Measurements from ENCODE around the gene PCK2.

Gene PCK2

DNA sequence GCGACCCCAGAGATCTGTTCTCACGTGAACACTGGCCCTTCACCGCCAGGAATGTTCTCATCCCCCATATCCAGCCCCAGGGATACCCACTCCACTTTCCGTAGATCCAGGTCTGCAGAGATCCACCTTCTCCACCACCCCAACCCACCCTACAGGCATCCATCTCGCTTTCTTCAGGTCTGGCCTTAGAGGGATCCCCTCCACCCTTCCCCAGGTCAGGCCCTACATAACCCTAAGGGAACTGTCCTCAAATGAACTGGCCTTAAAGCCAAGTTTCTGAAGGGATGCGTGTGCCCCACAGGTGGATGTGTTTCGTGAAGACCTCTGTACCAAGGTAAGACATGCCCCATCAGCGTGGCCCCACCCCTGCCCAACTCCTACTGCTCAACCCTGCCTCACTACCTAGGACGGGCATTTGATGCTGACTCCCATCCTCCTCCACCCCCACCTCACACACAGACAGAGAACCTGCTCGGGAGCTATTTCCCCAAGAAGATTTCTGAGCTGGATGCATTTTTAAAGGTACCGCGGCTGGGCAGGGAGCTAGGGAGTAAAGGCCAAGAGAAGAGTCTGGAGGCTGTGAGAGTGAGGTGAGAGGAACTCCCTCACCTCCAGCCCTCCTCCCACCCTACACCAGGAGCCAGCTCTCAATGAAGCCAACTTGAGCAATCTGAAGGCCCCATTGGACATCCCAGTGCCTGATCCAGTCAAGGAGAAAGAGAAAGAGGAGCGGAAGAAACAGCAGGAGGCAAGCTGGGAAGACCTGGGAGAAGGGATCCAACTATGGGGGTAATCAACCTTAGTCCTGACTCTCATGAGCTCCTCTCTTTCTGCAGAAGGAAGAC, 42.8 kb downstream of the PCK2 start:
- DNase-seq (ENCODE audit: low read depth in 2 of 2), result no peak

DNA sequence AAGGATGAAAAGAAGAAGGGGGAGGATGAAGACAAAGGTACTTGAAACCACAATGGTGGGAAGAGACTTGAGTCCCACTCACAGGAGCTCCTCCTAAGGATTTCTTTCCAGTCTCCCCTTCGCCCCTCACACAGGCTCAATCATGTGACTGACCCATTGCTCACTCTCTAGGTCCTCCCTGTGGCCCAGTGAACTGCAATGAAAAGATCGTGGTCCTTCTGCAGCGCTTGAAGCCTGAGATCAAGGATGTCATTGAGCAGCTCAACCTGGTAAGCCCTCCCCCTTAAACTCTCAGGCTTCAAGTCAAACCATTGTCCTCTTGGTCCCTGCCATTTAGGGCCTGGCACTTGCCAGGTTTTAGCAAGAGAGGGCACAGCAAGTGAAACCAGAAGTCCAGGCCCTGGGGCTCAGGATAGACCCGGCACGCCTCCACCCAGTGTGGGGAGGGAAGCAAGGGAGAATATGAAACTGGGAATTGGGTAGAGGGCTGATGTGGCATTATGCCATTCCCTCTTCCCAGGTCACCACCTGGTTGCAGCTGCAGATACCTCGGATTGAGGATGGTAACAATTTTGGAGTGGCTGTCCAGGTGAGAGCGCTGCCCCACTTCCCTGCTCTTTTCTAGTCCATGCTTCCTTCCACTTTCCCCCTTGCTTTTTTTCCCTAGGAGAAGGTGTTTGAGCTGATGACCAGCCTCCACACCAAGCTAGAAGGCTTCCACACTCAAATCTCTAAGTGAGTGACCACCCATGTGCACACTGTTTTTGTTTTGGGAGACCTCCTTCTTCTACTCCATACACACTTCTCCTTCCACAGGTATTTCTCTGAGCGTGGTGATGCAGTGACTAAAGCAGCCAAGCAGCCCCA, 43.7 kb downstream of the PCK2 start:
- DNase-seq (ENCODE audit: low read depth in 2 of 2), result no peak

DNA sequence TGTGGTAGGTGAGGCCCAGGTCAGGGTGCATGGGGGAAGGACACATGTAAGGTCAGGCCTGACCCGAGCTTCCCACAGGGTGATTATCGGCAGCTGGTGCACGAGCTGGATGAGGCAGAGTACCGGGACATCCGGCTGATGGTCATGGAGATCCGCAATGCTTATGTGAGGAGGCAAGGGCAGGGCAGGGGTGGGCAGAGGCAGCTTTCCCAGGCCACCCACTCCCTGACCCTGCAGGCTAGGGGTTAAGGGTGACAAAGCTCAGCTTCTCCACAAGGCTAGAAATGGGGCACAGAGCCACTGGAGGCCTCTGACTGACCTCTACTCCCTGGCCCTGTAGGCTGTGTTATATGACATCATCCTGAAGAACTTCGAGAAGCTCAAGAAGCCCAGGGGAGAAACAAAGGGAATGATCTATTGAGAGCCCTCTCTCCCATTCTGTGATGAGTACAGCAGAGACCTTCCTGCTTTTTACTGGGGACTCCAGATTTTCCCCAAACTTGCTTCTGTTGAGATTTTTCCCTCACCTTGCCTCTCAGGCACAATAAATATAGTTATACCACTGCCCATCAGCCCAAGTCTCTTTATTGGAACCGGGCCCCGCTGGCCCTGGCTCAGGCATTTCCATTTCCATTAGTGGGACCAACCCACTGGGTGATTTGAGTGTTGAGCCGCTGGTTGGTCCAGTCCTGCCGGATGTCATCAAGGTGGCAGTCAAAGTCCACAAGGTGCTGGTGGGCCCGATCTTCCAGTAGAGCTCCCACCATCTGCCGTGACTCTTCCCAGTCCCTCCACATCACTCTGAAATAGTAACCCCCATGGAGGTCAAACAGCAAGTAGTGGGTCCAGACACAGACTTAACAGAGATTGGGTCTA, 44.5 kb downstream of the PCK2 start:
- DNase-seq (ENCODE audit: low read depth in 2 of 2), result no peak

DNA sequence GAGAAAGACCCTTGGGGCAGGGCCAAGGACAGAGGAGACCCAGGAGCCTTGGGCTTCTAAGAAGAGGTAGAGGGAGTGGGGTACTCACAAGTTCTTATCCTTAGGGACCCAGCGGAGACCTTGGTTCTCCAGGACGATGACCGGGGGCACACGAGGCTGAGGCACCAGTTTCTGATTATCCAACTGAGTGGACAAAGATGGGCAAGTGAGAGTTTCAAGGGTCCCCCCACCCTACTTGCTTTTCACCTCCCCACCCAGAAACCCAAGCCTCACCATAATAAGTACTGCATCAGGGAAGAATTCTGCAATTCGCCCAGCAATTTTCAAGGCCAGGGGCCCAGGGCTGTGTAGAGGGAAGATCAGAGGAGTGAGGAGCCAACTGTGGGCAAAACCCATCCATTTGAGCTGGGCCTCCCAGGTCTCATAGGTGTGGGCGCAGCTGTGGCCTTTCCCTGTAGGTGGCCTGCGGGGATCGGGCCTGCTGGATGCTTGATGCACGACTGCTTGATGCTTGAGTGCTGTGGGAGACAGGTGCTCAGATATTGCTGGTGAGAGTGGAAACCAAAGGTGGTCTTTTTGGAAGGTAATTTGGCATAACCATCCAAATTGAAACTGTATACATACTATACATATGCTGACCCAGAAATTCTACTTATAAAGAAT, 45.3 kb downstream of the PCK2 start:
- no peak for DNase-seq (ENCODE audit: low read depth in 2 of 2)

DNA sequence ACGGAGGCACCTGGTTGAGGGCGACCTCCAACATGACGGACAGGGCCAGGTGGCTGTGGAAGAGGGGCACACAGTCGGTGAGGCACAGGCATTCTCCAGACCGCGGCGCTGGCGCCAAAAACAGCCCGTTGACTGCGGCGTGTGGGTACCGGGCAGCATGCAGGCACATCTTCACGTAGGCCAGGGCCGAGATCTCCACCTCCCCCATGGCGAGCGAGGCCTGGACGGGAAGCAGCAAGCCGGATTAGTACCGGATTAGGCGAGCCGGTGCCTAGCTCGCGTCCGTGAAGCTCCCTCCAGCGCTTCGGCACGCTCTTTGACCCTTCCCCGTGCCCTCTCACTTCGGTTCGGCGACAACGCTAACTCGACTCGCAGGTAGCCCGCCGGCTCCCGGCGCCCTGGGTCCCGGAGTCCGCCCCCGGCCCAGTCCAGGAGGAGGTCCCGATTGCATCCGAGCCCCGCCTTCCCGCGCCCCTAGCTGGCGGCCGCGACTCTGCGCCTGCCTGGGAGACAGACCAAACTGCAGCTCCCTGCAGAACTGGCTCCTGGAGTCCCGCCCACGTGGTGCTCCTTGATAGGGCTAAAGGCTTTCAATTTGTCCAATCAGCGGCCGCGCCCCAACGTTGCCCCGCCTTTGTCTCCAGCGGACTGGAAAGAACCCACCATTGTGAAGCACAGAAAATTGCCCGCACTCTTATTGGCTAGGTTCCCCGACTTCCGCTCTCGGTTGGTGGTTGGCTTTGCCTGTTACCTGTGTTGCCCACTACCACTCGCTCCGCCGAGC, 47.2 kb downstream of the PCK2 start, which contains the start of gene EMC9:
Gene EMC9, minus strand, starts transcription at position 495 of the 784 bp plus-strand sequence. Its CDS starts 287 bp downstream, at position 208.
- DNase-seq (ENCODE audit: low read depth in 2 of 2), result peak; percentile 97 to 98

DNA sequence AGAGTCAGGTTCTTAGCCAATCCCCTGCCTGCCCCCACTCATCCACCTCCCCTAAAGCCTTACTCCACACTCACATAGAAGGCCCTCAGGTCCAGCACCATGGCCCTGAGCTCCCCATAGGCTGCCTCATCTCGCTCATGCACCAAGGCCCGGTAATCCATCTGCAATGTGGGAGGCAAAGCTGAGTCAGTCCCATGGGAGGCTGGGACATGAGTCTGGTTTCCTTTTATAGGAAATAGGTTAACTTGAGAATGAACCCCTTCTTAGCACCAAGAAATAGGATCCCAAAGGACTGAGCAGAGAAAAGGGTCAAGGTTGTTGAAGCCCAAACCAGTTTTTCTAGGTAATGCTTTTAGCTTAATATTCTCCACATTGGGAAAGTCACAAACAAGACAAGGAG, 49.4 kb downstream of the PCK2 start:
- no peak for DNase-seq (ENCODE audit: low read depth in 2 of 2)

DNA sequence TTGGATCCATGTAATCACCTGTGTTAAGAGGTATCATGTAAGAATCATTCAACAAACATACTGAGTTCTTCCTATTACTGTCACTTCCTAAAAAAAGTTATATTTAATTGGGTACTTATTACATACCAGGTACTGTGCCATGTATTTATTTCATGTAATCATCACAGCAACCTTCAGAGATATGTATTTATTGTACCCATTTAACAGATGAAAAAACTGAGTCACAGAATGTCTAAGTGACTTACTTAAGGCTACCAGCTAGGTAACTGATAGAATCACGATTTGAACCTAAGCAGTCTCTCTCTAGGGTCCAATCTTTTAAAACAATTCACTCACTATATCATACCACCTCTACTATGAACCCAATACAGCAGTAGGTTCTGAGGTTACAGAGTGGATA, 50.3 kb downstream of the PCK2 start:
- no peak for DNase-seq (ENCODE audit: low read depth in 2 of 2)

DNA sequence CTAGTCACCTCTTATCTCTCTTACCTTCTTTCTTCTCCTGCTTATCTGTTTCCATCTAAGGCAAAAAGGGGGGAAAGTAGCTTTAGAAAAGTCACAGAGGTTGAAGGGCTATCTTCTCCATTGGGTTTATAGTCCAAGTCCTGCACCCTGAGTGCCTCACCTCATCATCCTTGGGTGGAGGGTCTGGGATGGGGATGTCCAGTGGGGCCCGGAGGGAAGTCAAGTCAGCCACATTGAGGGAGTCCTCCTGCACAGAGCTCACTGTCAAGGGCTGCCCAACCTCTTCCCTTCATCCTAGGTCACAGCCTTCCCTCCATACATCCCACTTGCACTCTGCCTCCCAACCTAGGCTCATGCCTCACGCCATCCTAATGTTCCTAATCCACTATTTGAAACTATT, 51.1 kb downstream of the PCK2 start:
- DNase-seq (ENCODE audit: low read depth in 2 of 2), result no peak

DNA sequence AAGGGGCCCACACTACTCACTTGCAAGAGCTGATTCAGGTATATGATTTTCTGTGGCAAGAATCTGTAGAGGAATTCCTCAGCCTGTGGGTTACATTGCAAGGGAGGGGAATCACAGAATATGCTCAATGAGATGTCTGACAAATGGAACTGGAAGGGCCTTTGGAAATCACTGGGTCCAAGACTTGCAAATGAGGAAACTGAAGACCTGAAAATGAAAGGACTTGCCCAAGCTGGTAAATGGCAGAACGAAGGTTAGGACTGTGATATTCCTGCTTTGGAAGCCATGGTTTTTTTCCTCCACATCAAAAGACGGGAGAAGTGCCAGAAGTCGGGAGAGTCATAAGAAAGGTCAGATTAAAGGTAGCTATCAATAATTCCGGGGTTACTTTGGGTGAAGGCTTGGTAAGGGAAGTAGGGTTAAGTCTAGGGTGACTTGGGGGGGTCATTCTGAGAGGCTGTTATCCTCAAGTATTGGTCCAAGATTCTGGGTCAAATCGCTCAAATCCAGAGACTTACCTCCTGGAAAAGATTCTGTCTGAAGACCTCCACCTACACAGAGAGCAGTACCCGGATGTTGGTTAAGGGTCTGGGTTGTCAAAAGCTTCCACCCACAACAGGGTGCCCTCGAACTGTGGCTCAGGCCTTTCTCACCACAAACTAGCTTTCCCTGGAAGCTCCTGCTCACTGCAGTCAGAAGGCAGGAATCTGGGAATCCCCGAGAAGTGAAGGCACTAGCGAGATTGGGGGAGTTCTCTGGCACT, 51.8 kb downstream of the PCK2 start:
- no peak for DNase-seq (ENCODE audit: low read depth in 2 of 2)

DNA sequence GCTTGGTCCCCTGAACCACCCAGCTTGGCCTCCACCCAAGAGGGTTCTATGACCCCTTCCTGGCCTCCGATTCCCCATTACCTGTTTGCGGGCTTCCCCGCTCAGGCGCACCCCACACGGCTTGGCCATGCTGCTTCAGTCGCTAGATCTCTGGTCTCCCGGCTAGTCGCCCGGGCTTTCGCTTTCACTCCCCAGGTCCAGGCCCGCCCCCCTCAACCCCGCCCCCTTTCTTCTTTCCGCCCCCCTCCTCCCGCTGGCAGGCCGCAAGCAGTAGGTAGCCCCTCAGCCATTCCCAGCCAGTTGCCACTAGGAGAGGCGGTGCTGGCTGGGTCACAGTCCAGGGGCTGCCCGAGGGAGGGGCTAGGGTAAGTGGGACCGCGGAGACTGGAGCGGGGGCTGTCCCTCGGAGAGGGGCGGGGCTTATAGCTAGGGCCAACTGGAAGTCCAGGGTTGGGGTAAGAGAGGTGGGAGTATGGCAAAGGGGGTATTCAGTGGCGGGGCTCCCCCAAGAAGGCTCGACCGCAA, 52.4 kb downstream of the PCK2 start, which contains the start of gene PSME2:
Gene PSME2, minus strand, starts transcription at position 158 of the 525 bp plus-strand sequence. Its CDS starts 29 bp downstream, at position 129.
- DNase-seq (ENCODE audit: low read depth in 2 of 2), result peak; percentile 68 to 70

DNA sequence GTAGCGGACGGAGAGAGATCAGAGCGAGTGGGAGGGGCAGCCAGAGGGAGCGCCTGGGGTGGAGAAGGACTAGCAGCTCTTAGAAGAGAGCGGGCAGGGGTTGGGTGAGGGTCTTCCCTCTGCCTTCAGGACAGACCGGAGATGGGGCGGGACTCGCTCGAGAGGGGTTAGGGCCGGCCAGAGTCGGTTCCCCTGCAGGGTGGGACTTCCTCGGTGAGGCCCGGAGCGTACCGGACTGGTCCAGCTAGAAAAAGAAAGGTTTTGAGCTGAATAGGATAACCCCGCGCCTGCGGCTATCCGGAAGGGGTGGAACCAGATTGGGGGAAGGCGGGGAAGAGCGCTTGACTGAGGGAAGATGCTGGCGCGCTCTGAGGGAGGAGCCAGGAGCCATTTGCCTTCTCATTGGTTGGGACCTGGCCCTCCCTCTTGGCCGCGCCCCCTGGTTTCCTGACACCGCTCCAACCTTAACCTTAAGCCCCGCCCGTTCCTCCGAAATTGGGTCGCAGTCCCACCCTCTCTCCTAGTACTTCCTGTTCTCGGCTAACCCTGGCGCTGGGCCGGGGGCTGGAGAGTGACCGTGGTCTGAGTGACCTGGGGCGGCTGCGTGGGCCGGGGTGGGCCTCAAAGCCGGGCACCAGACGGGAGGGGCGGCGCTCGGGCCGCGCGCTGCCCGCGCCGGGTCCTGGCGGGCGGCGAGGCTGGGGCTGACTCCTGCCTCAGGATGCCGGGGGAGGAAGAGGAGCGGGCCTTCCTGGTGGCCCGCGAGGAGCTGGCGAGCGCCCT, 53.1 kb downstream of the PCK2 start, which contains the start of gene RNF31:
Gene RNF31, plus strand, starts transcription at position 521 of the 783 bp plus-strand sequence. Its CDS starts 201 bp downstream, at position 722.
- DNase-seq (ENCODE audit: low read depth in 2 of 2), result peak; percentile 89 to 94

DNA sequence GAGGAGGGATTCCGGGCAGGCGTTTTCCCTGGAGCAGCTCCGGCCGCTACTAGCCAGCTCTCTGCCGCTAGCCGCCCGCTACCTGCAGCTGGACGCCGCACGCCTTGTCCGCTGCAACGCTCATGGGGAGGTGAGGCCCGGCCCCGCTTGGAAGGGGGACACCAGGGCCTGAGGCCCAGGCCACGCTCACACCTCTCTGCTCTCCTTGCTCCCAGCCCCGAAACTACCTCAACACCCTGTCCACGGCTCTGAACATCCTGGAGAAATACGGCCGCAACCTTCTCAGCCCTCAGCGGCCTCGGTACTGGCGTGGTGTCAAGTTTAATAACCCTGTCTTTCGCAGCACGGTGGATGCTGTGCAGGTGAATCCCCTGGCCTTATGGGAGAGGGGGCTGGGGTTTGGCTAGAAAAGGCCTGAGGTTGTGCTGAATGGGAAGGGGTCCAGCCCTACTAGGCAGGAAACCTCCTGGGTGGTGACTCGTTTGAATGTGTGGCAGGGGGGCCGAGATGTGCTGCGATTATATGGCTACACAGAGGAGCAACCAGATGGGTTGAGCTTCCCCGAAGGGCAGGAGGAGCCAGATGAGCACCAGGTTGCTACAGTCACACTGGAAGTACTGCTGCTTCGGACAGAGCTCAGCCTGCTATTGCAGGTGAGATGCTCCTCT, 53.8 kb downstream of the PCK2 start:
- no peak for DNase-seq (ENCODE audit: low read depth in 2 of 2)

DNA sequence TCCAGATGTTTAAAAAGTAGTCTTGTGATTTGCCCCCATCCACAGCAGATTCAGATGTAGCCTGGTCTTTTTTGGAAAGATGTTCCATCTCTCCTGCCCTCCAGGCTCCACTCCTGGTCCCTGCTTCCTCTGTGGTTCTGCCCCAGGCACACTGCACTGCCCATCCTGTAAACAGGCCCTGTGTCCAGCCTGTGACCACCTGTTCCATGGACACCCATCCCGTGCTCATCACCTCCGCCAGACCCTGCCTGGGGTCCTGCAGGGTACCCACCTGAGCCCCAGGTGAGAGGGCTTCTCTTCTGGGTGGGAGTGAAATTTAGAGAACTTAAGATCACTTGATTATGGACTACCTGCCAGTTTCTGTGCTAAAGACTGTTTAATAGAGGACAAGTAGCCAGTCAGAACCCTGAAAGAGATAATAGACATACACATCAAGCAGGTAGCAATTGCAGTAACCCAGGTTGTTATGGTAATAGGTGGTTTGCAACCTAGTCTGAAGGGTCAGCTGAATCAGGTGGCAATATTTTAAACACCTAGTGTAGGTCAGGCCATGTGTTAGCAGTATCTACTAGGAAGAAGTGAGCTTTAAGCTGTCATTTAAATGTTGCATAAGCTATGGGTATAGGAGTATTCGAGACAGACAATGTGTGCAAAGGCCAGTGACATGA, 55.3 kb downstream of the PCK2 start:
- no peak for DNase-seq (ENCODE audit: low read depth in 2 of 2)

DNA sequence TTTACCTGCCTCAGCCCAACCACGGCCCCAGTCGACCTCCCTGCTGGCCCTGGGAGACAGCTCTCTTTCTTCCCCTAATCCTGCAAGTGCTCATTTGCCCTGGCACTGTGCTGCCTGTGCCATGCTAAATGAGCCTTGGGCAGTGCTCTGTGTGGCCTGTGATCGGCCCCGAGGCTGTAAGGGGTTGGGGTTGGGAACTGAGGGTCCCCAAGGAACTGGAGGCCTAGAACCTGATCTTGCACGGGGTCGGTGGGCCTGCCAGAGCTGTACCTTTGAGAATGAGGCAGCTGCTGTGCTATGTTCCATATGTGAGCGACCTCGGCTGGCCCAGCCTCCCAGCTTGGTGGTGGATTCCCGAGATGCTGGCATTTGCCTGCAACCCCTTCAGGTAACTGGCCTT, 56.0 kb downstream of the PCK2 start:
- no peak for DNase-seq (ENCODE audit: low read depth in 2 of 2)

DNA sequence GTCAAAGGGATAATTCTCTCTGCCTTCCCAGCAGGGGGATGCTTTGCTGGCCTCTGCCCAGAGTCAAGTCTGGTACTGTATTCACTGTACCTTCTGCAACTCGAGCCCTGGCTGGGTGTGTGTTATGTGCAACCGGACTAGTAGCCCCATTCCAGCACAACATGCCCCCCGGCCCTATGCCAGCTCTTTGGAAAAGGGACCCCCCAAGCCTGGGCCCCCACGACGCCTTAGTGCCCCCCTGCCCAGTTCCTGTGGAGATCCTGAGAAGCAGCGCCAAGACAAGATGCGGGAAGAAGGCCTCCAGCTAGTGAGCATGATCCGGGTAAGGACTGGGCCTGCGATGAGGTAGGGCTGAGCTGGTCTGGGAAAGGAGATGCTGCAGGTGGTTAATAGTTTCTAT, 56.5 kb downstream of the PCK2 start:
- DNase-seq (ENCODE audit: low read depth in 2 of 2), result no peak

DNA sequence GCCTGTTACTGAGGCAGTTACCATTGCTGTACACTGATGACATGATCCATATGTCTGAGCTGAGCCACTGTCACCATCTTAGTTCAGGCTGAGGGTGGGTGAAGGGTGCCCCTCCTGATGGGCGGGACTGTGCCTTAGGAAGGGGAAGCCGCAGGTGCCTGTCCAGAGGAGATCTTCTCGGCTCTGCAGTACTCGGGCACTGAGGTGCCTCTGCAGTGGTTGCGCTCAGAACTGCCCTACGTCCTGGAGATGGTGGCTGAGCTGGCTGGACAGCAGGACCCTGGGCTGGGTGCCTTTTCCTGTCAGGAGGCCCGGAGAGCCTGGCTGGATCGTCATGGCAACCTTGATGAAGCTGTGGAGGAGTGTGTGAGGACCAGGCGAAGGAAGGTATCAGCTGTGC, 56.9 kb downstream of the PCK2 start:
- DNase-seq (ENCODE audit: low read depth in 2 of 2), result no peak

DNA sequence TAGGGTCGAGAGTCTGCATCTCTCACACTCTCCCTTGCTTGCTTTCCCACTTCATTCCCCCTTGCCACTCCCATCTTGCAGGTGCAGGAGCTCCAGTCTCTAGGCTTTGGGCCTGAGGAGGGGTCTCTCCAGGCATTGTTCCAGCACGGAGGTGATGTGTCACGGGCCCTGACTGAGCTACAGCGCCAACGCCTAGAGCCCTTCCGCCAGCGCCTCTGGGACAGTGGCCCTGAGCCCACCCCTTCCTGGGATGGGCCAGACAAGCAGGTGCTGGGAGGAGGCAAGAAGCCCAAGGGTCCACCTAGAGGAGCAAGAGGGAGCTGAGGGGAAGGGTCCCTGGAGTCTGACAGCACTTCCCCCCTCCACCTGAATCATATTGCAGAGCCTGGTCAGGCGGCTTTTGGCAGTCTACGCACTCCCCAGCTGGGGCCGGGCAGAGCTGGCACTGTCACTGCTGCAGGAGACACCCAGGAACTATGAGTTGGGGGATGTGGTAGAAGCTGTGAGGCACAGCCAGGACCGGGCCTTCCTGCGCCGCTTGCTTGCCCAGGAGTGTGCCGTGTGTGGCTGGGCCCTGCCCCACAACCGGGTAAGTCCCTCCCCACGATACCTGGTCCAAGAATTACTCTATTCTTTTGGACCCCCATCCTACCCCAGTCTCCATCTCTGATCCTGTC, 57.4 kb downstream of the PCK2 start:
- DNase-seq (ENCODE audit: low read depth in 2 of 2), result no peak
